Adrenal gland (tissue), 5 donors: ENCODE data around the gene MOB3B.

Source experiments
- POLR2A ChIP-seq, 2 donors: fragments of 450-650 bp; IDR thresholded peaks; one replicate each; pipeline ENCODE4 v1.6.1; 2017; ENCODE audit warnings: antibody characterized with exemption in 2 of 2, mild to moderate bottlenecking in 2 of 2, moderate library complexity in 1 of 2
- TF ChIP-seq, protein P1 (sequence below), 6 experiments: fragments of 450-650 bp in 4 of 6; fragments of 200-600 bp in 2 of 6; sonication (generic) in 1 of 6; IDR thresholded peaks; 1 replicate in 5 of 6; 2 replicates in 1 of 6; pipeline versions ENCODE4 v1.5.1 to v1.8.0; 2016 to 2021; ENCODE audit warnings: antibody characterized with exemption in 6 of 6, mild to moderate bottlenecking in 2 of 6, moderate library complexity in 1 of 6
- donor health status: DM: no; HTN: no; CAD: no.

DNA sequence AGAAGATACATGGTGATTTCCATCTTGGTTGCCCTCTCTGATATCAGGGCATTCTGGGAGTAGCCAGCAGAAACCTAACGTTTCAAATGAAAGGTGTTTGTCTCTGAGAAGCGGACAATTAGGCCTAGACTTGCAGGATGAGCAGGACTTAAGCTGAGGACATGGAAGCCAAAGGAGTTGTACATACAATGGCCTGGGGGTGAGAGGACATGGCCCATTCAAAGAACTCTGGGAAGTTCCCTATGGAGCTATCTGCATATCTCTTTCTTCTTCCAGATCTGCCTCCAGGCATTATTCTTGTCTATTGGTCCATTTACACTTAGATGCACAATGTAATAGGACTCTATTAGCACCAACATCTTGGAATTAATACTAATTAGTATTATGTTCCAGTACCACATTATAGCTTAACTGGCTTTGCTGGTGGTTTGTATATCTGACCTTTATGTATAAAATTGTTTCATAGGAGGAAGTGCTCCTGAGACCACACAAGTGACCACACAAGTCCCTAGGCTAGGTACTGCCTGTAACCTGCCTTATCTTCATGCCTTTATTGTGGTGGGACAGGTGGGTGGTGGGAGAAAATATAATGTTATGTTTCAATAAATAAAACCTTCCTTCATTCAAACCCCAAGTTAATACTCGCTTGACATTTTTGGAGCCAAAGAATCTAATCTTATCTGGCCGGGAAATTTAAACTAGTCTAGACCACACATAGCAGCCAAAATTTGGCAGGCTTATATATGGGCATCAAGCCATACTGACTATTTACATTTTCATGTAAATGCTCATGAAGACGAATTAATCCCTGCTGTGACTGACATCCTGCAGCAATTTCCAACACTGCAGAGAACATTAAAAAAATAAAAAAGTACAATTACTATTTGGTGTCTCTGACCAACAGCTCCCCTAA is 180.6 kb downstream of the MOB3B start:
- TF ChIP-seq, protein P1, sequence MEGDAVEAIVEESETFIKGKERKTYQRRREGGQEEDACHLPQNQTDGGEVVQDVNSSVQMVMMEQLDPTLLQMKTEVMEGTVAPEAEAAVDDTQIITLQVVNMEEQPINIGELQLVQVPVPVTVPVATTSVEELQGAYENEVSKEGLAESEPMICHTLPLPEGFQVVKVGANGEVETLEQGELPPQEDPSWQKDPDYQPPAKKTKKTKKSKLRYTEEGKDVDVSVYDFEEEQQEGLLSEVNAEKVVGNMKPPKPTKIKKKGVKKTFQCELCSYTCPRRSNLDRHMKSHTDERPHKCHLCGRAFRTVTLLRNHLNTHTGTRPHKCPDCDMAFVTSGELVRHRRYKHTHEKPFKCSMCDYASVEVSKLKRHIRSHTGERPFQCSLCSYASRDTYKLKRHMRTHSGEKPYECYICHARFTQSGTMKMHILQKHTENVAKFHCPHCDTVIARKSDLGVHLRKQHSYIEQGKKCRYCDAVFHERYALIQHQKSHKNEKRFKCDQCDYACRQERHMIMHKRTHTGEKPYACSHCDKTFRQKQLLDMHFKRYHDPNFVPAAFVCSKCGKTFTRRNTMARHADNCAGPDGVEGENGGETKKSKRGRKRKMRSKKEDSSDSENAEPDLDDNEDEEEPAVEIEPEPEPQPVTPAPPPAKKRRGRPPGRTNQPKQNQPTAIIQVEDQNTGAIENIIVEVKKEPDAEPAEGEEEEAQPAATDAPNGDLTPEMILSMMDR (IDR thresholded peaks at IDR 0.05) = no peak
- no peak for TF ChIP-seq POLR2A (IDR thresholded peaks at IDR 0.05)
